Neutrophil (primary cell): ENCODE measurements around the gene SPIN2B.
"Not testable (repeated sequence)": the region's sequence is repeated elsewhere in the genome, so short reads cannot be mapped to it uniquely, and the experiment has no call there.

Experiments used
- H3K27ac ChIP-seq: fragments of 200-600 bp; sonication (generic); 2 replicates; pipeline ENCODE4 v1.5.1; 2016; ENCODE audit warnings: mild to moderate bottlenecking, moderate library complexity
- H3K27me3 ChIP-seq: fragments of 200-600 bp; sonication (generic); 2 replicates; pipeline ENCODE4 v1.6.0; 2016; ENCODE audit warnings: mild to moderate bottlenecking
- H3K36me3 ChIP-seq: fragments of 200-600 bp; sonication (generic); 2 replicates; pipeline ENCODE4 v1.5.1; 2017
- H3K4me1 ChIP-seq, 2 experiments: fragments of 200-600 bp in 1 of 2; sonication (generic) in 1 of 2; 1 replicate in 1 of 2; 2 replicates in 1 of 2; pipeline versions ENCODE4 v1.5.1 to v1.6.1; 2013 to 2016; ENCODE audit warnings: low read depth in 1 of 2, low read length in 1 of 2, mild to moderate bottlenecking in 1 of 2, moderate library complexity in 1 of 2; ENCODE audit not compliant: control insufficient read depth in 1 of 2, insufficient read depth in 1 of 2
- H3K4me3 ChIP-seq, 2 experiments: fragments of 200-600 bp in 1 of 2; sonication (generic) in 1 of 2; 1 replicate in 1 of 2; 2 replicates in 1 of 2; pipeline ENCODE4 v1.5.1; 2013 to 2016; ENCODE audit warnings: low read depth in 1 of 2, low read length in 1 of 2, mild to moderate bottlenecking in 1 of 2, moderate library complexity in 1 of 2
- H3K9me3 ChIP-seq: fragments of 200-600 bp; sonication (generic); 2 replicates; pipeline ENCODE4 v1.5.1; 2016
- CTCF ChIP-seq: fragments of 200-600 bp; sonication (generic); IDR thresholded peaks from 2 replicates; pipeline ENCODE4 v1.5.1; 2016; ENCODE audit warnings: antibody characterized with exemption

The SPIN2B gene

GRCh38 chrX:57135287-57135686 lies 13.9 kb upstream of the SPIN2B start:
- no peaks in the 10 kb centered on the region for H3K9me3 ChIP-seq
- no peak overlapping the region for H3K4me3 ChIP-seq
- no peak for TF ChIP-seq CTCF
- no peaks in the 10 kb centered on the region for H3K27me3 ChIP-seq
- no peaks in the 10 kb centered on the region for H3K36me3 ChIP-seq
- H3K4me1 ChIP-seq: no peaks in the 10 kb centered on the region
- H3K27ac ChIP-seq: no peak overlapping the region

GRCh38 chrX:57134702-57135101 lies 13.4 kb upstream of the SPIN2B start:
- no peaks in the 10 kb centered on the region for H3K27me3 ChIP-seq
- H3K4me3 ChIP-seq: no peak overlapping the region
- no peak for TF ChIP-seq CTCF
- H3K27ac ChIP-seq: no peak overlapping the region
- no peaks in the 10 kb centered on the region for H3K36me3 ChIP-seq
- H3K9me3 ChIP-seq: no peaks in the 10 kb centered on the region
- H3K4me1 ChIP-seq: no peaks in the 10 kb centered on the region

GRCh38 chrX:57133706-57134105 lies 12.4 kb upstream of the SPIN2B start:
- TF ChIP-seq CTCF: no peak
- Histone ChIP-seq H3K27ac (no peak overlapping the region), H3K36me3 (no peaks in the 10 kb centered on the region), H3K4me3 (no peak overlapping the region), H3K4me1 (no peaks in the 10 kb centered on the region), H3K27me3 (no peaks in the 10 kb centered on the region), H3K9me3 (no peaks in the 10 kb centered on the region)

- not testable (repeated sequence) for H3K36me3 ChIP-seq, H3K27ac ChIP-seq, H3K9me3 ChIP-seq, H3K27me3 ChIP-seq, H3K4me1 ChIP-seq, H3K4me3 ChIP-seq
Measured at GRCh38 chrX:57133284-57133683, 11.9 kb upstream of the SPIN2B start.

GRCh38 chrX:57132046-57132445 lies 10.7 kb upstream of the SPIN2B start:
- Histone ChIP-seq H3K4me1 (no peaks in the 10 kb centered on the region), H3K9me3 (no peaks in the 10 kb centered on the region), H3K36me3 (no peaks in the 10 kb centered on the region), H3K27me3 (no peaks in the 10 kb centered on the region), H3K4me3 (no peak overlapping the region), H3K27ac (no peak overlapping the region)
- TF ChIP-seq CTCF: no peak

GRCh38 chrX:57121816-57122215 lies 468 bp upstream of the SPIN2B start:
- no peaks in the 10 kb centered on the region for H3K27me3 ChIP-seq
- no peak for TF ChIP-seq CTCF
- H3K4me3 ChIP-seq: peak overlapping the region; percentile 44 to 49
- H3K9me3 ChIP-seq: no peaks in the 10 kb centered on the region
- H3K4me1 ChIP-seq: no peaks in the 10 kb centered on the region
- H3K36me3 ChIP-seq: no peaks in the 10 kb centered on the region
- no peak overlapping the region for H3K27ac ChIP-seq

GRCh38 chrX:57120619-57121161 lies 658 bp downstream of the SPIN2B start:
- not testable (repeated sequence) for H3K9me3 ChIP-seq, H3K36me3 ChIP-seq, H3K27ac ChIP-seq, H3K27me3 ChIP-seq, H3K4me1 ChIP-seq
- peak overlapping the region; percentile 44 to 49 for H3K4me3 ChIP-seq
